NCI-H1105 (cell line): ENCODE measurements around the gene DSEL.

ENCODE experiments used
- DNase-seq: peaks from one replicate; lab custom pipeline; 2025; lab: John Stamatoyannopoulos, UW

DSEL gene

GRCh38 chr18:67516539-67517443 lies at the start of gene DSEL:
Gene DSEL, minus strand, starts transcription at chr18:67516720. Its CDS starts 2,112 bp downstream, at chr18:67514608.
- peak; percentile 93 for DNase-seq

- DNase-seq: peak; percentile 13
Observed at GRCh38 chr18:67553437-67553836, 36.9 kb upstream of the DSEL start.

GRCh38 chr18:67550872-67551520 lies 34.5 kb upstream of the DSEL start:
- no peak for DNase-seq

GRCh38 chr18:67549946-67550345 lies 33.4 kb upstream of the DSEL start:
- DNase-seq: peak; percentile 1

- no peak for DNase-seq
Observed at GRCh38 chr18:67545681-67546080, 29.2 kb upstream of the DSEL start.

- no peak for DNase-seq
Observed at GRCh38 chr18:67540559-67540958, 24.0 kb upstream of the DSEL start.

GRCh38 chr18:67531929-67532328 lies 15.4 kb upstream of the DSEL start:
- no peak for DNase-seq

GRCh38 chr18:67525328-67526099 lies 9.0 kb upstream of the DSEL start:
- no peak for DNase-seq

GRCh38 chr18:67520351-67520921 lies 3.9 kb upstream of the DSEL start:
- DNase-seq: no peak

- no peak for DNase-seq
Observed at GRCh38 chr18:67519592-67519991, 3.1 kb upstream of the DSEL start.

GRCh38 chr18:67518566-67518965 lies 2.0 kb upstream of the DSEL start:
- DNase-seq: no peak

GRCh38 chr18:67517444-67517765 lies 885 bp upstream of the DSEL start:
- peak; percentile 4 for DNase-seq

- peak; percentile 86 for DNase-seq
Observed at GRCh38 chr18:67515942-67516538, 480 bp downstream of the DSEL start.

GRCh38 chr18:67514901-67515540 lies 1.5 kb downstream of the DSEL start:
- DNase-seq: no peak

GRCh38 chr18:67514465-67514864 lies 2.1 kb downstream of the DSEL start:
- no peak for DNase-seq

- no peak for DNase-seq
Observed at GRCh38 chr18:67513280-67513679, 3.2 kb downstream of the DSEL start.

- DNase-seq: no peak
Observed at GRCh38 chr18:67511840-67512239, 4.7 kb downstream of the DSEL start.

- no peak for DNase-seq
Observed at GRCh38 chr18:67510831-67511230, 5.7 kb downstream of the DSEL start.

GRCh38 chr18:67509741-67510391 lies 6.7 kb downstream of the DSEL start:
- DNase-seq: no peak

GRCh38 chr18:67508146-67508545 lies 8.4 kb downstream of the DSEL start:
- DNase-seq: no peak

GRCh38 chr18:67504739-67505138 lies 11.8 kb downstream of the DSEL start:
- no peak for DNase-seq
